Sigmoid colon (tissue), 7 donors: ENCODE results near the gene MAGEA9. TPM values are rescaled to one million over a fixed set of nuclear protein-coding genes. Genes with fewer than 3 reads are reported as not detected.
"Not testable (repeated sequence)": the region's sequence is repeated elsewhere in the genome, so short reads cannot be mapped to it uniquely, and the experiment has no call there.

Experiments used
- DNase-seq: peaks from one replicate; pipeline ENCODE4 v3.0.0-alpha.2; 2019
- H3K27ac ChIP-seq, 4 donors: fragments of 200-600 bp; sonication (generic); one replicate each; pipeline ENCODE4 v1.5.1; 2016 to 2019; ENCODE audit warnings: mild to moderate bottlenecking in 1 of 4
- H3K27me3 ChIP-seq, 3 donors: fragments of 200-600 bp; sonication (generic); one replicate each; pipeline ENCODE4 v1.5.1; 2019; ENCODE audit warnings: mild to moderate bottlenecking in 1 of 3
- H3K36me3 ChIP-seq, 4 donors: fragments of 200-600 bp; sonication (generic); one replicate each; pipeline ENCODE4 v1.5.1; 2016 to 2019
- H3K4me1 ChIP-seq, 4 donors: fragments of 200-600 bp; sonication (generic); one replicate each; pipeline ENCODE4 v1.5.1; 2017 to 2019
- H3K4me3 ChIP-seq, 4 donors: fragments of 200-600 bp; sonication (generic); one replicate each; pipeline ENCODE4 v1.5.1; 2017 to 2019; ENCODE audit warnings: mild to moderate bottlenecking in 2 of 4, moderate library complexity in 1 of 4
- H3K9me3 ChIP-seq, 4 donors: fragments of 200-600 bp in 3 of 4; sonication (generic) in 3 of 4; one replicate each; pipeline versions ENCODE4 v1.5.1 to v1.6.1; 2013 to 2019
- EP300 ChIP-seq, 4 donors: sonication (generic); formaldehyde crosslinking; IDR thresholded peaks; one replicate each; pipeline ENCODE4 v1.6.1; 2017; ENCODE audit warnings: antibody characterized with exemption in 4 of 4
- POLR2A ChIP-seq, 2 donors: fragments of 450-650 bp; IDR thresholded peaks; one replicate each; pipeline ENCODE4 v1.6.1; 2016; ENCODE audit warnings: antibody characterized with exemption in 2 of 2, mild to moderate bottlenecking in 2 of 2, moderate library complexity in 2 of 2
- POLR2AphosphoS5 ChIP-seq, 4 donors: sonication (generic); formaldehyde crosslinking; IDR thresholded peaks; one replicate each; pipeline ENCODE4 v1.6.1; 2017; ENCODE audit warnings: antibody characterized with exemption in 4 of 4
- WGBS, 2 donors: extraction: QIAGEN DNeasy Blood & Tissue Kit; methylation state at CpG; one replicate each; pipeline ENCODE4 v1.1.7; 2013; 5-methylcytosine and 5-hydroxymethylcytosine counted together
- intact Hi-C: fragments of 100-400 bp; cut with DNase I; formaldehyde crosslinking; loops from one replicate; pipeline ENCODE4 v1.15.1; 2023
- polyA plus RNA-seq, 3 donors: library from polyadenylated mRNA; stranded (reverse); fragments of 200-250 nt; gene quantifications; one replicate each; pipeline ENCODE4 v1.2.3, GENCODE V29; 2013
- total RNA-seq, 4 donors: library from RNA; depleted of rRNA; stranded (reverse); fragments of >200 nt; gene quantifications; one replicate each; pipeline ENCODE4 v1.1.0, GENCODE V29; 2016
- TF ChIP-seq, protein P1 (sequence below), 4 experiments: fragments of 450-650 bp in 3 of 4; fragments of 200-600 bp in 1 of 4; IDR thresholded peaks; one replicate each; pipeline ENCODE4 v1.5.1; 2016 to 2019; ENCODE audit warnings: antibody characterized with exemption in 4 of 4, mild to moderate bottlenecking in 3 of 4, moderate library complexity in 2 of 4
- donor health status: healthy with polysubstance abuse.
- donor health status: Bipolar disorder and iron deficiency.
- donor health status: healthy.

MAGEA9 gene
- total and polyA plus RNA-seq, 7 donors = not detected

DNA sequence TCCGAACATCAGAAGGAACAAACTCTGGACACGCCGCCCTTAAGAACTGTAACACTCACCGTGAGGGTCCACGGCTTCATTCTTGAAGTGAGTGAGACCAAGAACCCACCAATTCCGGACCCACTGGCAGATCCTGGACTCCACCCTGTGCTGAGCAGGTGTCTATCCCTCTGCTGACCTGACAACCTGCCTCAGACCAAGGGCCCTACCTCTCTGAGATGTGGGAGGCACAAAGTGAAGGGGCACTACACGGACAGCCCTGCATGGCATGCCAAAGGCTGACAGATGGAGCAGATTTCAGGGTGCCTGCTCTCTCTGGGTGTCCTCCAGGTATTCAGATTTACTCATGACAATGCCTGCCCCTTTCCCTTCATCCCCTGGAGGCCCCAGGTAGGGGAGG, 21.9 kb upstream of the MAGEA9 start:
- Histone ChIP-seq H3K27ac (no peak overlapping the region), H3K36me3 (no peaks in the 10 kb centered on the region), H3K4me3 (no peak overlapping the region), H3K9me3 (no peaks in the 10 kb centered on the region), H3K27me3 (no peaks in the 10 kb centered on the region), H3K4me1 (no peaks in the 10 kb centered on the region)
- 89% methylated on average over 7 of the region's 7 CpGs for WGBS, 2 donors
- DNase-seq = no peak
- no peak for TF ChIP-seq EP300 (IDR thresholded peaks at IDR 0.05)
- no peak for TF ChIP-seq POLR2A (IDR thresholded peaks at IDR 0.05)
- TF ChIP-seq, protein P1, sequence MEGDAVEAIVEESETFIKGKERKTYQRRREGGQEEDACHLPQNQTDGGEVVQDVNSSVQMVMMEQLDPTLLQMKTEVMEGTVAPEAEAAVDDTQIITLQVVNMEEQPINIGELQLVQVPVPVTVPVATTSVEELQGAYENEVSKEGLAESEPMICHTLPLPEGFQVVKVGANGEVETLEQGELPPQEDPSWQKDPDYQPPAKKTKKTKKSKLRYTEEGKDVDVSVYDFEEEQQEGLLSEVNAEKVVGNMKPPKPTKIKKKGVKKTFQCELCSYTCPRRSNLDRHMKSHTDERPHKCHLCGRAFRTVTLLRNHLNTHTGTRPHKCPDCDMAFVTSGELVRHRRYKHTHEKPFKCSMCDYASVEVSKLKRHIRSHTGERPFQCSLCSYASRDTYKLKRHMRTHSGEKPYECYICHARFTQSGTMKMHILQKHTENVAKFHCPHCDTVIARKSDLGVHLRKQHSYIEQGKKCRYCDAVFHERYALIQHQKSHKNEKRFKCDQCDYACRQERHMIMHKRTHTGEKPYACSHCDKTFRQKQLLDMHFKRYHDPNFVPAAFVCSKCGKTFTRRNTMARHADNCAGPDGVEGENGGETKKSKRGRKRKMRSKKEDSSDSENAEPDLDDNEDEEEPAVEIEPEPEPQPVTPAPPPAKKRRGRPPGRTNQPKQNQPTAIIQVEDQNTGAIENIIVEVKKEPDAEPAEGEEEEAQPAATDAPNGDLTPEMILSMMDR (IDR thresholded peaks at IDR 0.05) = no peak
- TF ChIP-seq POLR2AphosphoS5 (IDR thresholded peaks at IDR 0.05) = no peak
- intact Hi-C loops = no loop called here

- intact Hi-C loops = no loop called here
- Histone ChIP-seq H3K4me1 (no peaks in the 10 kb centered on the region), H3K36me3 (no peaks in the 10 kb centered on the region), H3K4me3 (no peak overlapping the region), H3K9me3 (no peaks in the 10 kb centered on the region), H3K27me3 (no peaks in the 10 kb centered on the region), H3K27ac (no peak overlapping the region)
- DNase-seq = no peak
- TF ChIP-seq POLR2AphosphoS5 (IDR thresholded peaks at IDR 0.05) (no peak), EP300 (IDR thresholded peaks at IDR 0.05) (no peak), POLR2A (IDR thresholded peaks at IDR 0.05) (no peak)
- TF ChIP-seq, protein P1 (IDR thresholded peaks at IDR 0.05) = no peak
- 89 to 96% methylated on average over 3 of the region's 3 CpGs for WGBS, 2 donors
Measured at GRCh38 chrX:149760965-149761364, 20.8 kb upstream of the MAGEA9 start.

GRCh38 chrX:149761858-149762674, 19.7 kb upstream of the MAGEA9 start:
- intact Hi-C loops, H3K4me3 ChIP-seq, H3K36me3 ChIP-seq, H3K9me3 ChIP-seq, H3K27me3 ChIP-seq, H3K4me1 ChIP-seq, H3K27ac ChIP-seq: not testable (repeated sequence)
- 91 to 93% methylated on average over 22 of the region's 22 CpGs for WGBS, 2 donors
- DNase-seq = peak; percentile 46

DNA sequence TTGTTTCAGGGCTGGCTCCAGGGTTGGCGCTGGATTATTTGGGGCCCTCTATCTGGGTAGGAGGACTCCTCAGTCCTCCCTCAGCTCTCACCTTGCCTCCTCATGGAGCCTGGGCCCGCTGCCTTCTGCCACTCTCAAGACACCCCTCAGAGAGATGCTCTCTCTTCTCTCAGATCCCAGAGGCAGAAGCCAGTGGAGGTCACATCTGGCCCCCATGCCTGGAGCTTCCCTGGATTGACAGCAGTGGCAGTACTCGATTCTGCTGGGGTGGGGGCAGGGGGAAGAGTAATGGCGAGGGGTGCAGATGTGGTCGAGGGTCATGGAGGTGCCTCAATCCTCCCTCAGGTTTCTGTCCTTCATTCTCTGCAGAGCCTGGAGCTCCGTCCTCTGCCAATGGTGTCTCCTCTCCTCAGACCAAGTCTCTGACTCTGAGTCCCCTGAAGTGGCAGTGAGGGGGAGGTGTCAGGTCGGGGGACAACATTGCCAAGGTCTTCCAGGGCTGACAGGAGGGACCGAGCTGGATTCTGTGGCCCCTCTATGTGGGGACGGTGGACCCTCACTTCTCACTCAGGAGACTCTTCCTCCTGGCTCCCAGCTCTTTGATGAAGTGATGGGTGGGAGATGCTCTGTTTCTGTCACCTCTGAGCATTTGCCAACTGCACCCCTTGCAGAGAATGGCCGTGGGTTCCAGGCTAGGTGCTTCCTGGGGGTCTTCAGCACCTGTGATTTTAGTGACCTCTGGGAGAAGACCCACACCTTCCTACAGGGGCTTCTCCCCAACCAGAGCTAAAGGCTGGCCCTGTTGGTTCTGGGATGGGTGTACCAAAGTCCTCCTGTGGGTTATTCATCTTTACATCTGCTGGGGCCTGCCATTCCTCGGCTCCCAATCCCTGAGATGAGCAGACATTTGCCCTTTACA, 18.8 kb upstream of the MAGEA9 start:
- no peak overlapping the region for H3K27ac ChIP-seq
- intact Hi-C loops = no loop called here
- H3K36me3 ChIP-seq = no peaks in the 10 kb centered on the region
- TF ChIP-seq POLR2AphosphoS5 (IDR thresholded peaks at IDR 0.05) (no peak), EP300 (IDR thresholded peaks at IDR 0.05) (no peak), POLR2A (IDR thresholded peaks at IDR 0.05) (no peak)
- TF ChIP-seq, protein P1 (IDR thresholded peaks at IDR 0.05) = no peak
- DNase-seq = no peak
- no peak overlapping the region for H3K4me3 ChIP-seq
- no peaks in the 10 kb centered on the region for H3K4me1 ChIP-seq
- WGBS, 2 donors = 65 to 83% methylated on average over 10 of the region's 11 CpGs
- H3K9me3 ChIP-seq = no peaks in the 10 kb centered on the region
- H3K27me3 ChIP-seq = no peaks in the 10 kb centered on the region

- H3K4me3 ChIP-seq, H3K9me3 ChIP-seq, DNase-seq, intact Hi-C loops, H3K4me1 ChIP-seq, H3K36me3 ChIP-seq, H3K27ac ChIP-seq, H3K27me3 ChIP-seq: not testable (repeated sequence)
- 88% methylated on average over 3 of the region's 12 CpGs; no CpG with 5 or more reads in 1 of the 2 donors for WGBS, 2 donors
Measured at GRCh38 chrX:149770344-149770743, 11.4 kb upstream of the MAGEA9 start.

GRCh38 chrX:149773026-149773425, 8.7 kb upstream of the MAGEA9 start:
- H3K27me3 ChIP-seq, H3K4me3 ChIP-seq, H3K36me3 ChIP-seq, H3K9me3 ChIP-seq, intact Hi-C loops, DNase-seq, H3K4me1 ChIP-seq, H3K27ac ChIP-seq: not testable (repeated sequence)
- no CpG with 5 or more reads among the region's 9 CpGs for WGBS, 2 donors

GRCh38 chrX:149773768-149774167, 8.0 kb upstream of the MAGEA9 start, which contains the start of gene HSFX1:
HSFX1 (plus strand) TSS chrX:149774068; CDS start chrX:149774682, 614 bp downstream.
- intact Hi-C loops = not testable (repeated sequence)

DNA sequence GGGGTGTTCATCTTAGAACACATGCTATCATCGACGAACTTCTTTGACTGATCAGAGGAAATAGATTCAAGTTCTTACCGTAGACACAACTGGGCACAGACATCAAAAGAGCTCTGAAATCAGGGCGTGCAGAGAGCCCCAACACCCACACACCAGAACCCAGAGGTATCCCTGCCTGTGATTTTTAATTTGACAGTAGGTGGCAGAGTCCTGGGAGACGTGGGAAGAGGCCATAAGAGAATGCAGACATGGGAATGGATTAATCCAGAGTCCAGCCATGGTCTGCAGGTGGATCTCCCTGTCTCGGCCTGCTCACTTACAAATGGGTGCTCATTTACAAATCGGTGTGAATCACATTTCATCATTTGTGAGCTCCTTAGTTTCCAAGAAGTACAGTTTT, 3.7 kb upstream of the MAGEA9 start:
- H3K36me3 ChIP-seq, H3K4me1 ChIP-seq, H3K27ac ChIP-seq, DNase-seq, H3K27me3 ChIP-seq, H3K4me3 ChIP-seq, intact Hi-C loops, H3K9me3 ChIP-seq: not testable (repeated sequence)
- WGBS, 2 donors = no CpG with 5 or more reads among the region's 7 CpGs

More at GRCh38 chrX:149773768-149774167, 8.0 kb upstream of the MAGEA9 start, which contains the start of gene HSFX1:
- not testable (repeated sequence) for H3K4me1 ChIP-seq, H3K36me3 ChIP-seq, H3K9me3 ChIP-seq, H3K27ac ChIP-seq, H3K27me3 ChIP-seq, DNase-seq, H3K4me3 ChIP-seq
- no CpG with 5 or more reads among the region's 17 CpGs for WGBS, 2 donors

- intact Hi-C loops, H3K9me3 ChIP-seq, DNase-seq: not testable (repeated sequence)
Measured at GRCh38 chrX:149795531-149795930, 13.8 kb downstream of the MAGEA9 start.

More at GRCh38 chrX:149795531-149795930, 13.8 kb downstream of the MAGEA9 start:
- H3K36me3 ChIP-seq, H3K27me3 ChIP-seq, H3K4me3 ChIP-seq, H3K4me1 ChIP-seq, H3K27ac ChIP-seq: not testable (repeated sequence)
- no CpG with 5 or more reads among the region's 1 CpG for WGBS, 2 donors
